HEK293 (cell line): ENCODE data around the gene NCOA6.

Source experiments
- CTCF ChIA-PET: fragments of 350-600 bp; formaldehyde crosslinking; extraction: SDS; loops from one replicate; lab custom pipeline; 2021; ENCODE audit warnings: antibody characterized with exemption; lab: Yijun Ruan, JAX
- POLR2A ChIA-PET: fragments of 300-600 bp; formaldehyde crosslinking; extraction: SDS; loops from one replicate; lab custom pipeline; 2020; ENCODE audit warnings: antibody characterized with exemption, inconsistent platforms; lab: Yijun Ruan, JAX
- H3K27ac ChIP-seq: fragments of 200-500 bp; sonication (Bioruptor generic); 2 replicates; pipeline ENCODE4 v1.5.1; 2014; ENCODE audit warnings: low read depth, low read length, control low read depth, inconsistent platforms; ENCODE audit errors: extremely low read depth
- H3K36me3 ChIP-seq, 2 experiments: fragments of 200-500 bp in 1 of 2; sonication (Bioruptor generic) in 1 of 2; 1 replicate in 1 of 2; 2 replicates in 1 of 2; pipeline ENCODE4 v1.5.1; 2014 to 2017; ENCODE audit warnings: inconsistent platforms in 2 of 2, low read length in 2 of 2; ENCODE audit not compliant: control insufficient read depth in 2 of 2, insufficient read depth in 1 of 2
- H3K4me1 ChIP-seq: fragments of 200-500 bp; sonication (Bioruptor generic); 2 replicates; pipeline ENCODE4 v1.5.1; 2014; ENCODE audit warnings: mild to moderate bottlenecking, low read length, inconsistent platforms; ENCODE audit not compliant: control insufficient read depth, insufficient read depth
- H3K4me3 ChIP-seq: 2 replicates; pipeline ENCODE4 v1.5.1; 2011; ENCODE audit warnings: low read depth, mild to moderate bottlenecking, control low read depth, low read length, moderate library complexity
- H3K9me3 ChIP-seq: fragments of 200-500 bp; sonication (Bioruptor generic); 2 replicates; pipeline ENCODE4 v1.5.1; 2014; ENCODE audit warnings: low read depth, low read length, inconsistent platforms; ENCODE audit not compliant: control insufficient read depth, insufficient read depth
- GLI2 ChIP-seq: fragments of 450-650 bp; formaldehyde crosslinking; IDR thresholded peaks from 2 replicates; pipeline ENCODE4; 2017; ENCODE audit warnings: missing biosample characterization, missing genetic modification characterization, low read depth, borderline replicate concordance
- KLF7 ChIP-seq: fragments of 450-650 bp; formaldehyde crosslinking; IDR thresholded peaks from 2 replicates; pipeline ENCODE4 v1.5.1; 2016; ENCODE audit warnings: missing biosample characterization, missing genetic modification characterization, borderline replicate concordance
- PRDM1 ChIP-seq: fragments of 450-650 bp; formaldehyde crosslinking; IDR thresholded peaks from 2 replicates; pipeline ENCODE4; 2016; ENCODE audit warnings: missing biosample characterization, missing genetic modification characterization
- SP2 ChIP-seq: fragments of 450-650 bp; formaldehyde crosslinking; IDR thresholded peaks from 2 replicates; pipeline ENCODE4 v1.5.1; 2016; ENCODE audit warnings: missing biosample characterization, missing genetic modification characterization
- SP7 ChIP-seq: fragments of 450-650 bp; formaldehyde crosslinking; IDR thresholded peaks from 2 replicates; pipeline ENCODE4 v1.5.1; 2016; ENCODE audit warnings: missing biosample characterization, missing genetic modification characterization
- YY1 ChIP-seq: fragments of 450-650 bp; formaldehyde crosslinking; IDR thresholded peaks from 2 replicates; pipeline ENCODE4 v1.5.1; 2018; ENCODE audit warnings: missing biosample characterization, missing genetic modification characterization
- ZBTB17 ChIP-seq: fragments of 450-650 bp; formaldehyde crosslinking; IDR thresholded peaks from 2 replicates; pipeline ENCODE4 v1.5.1; 2016; ENCODE audit warnings: missing biosample characterization, missing genetic modification characterization
- ZBTB21 ChIP-seq: fragments of 450-650 bp; formaldehyde crosslinking; IDR thresholded peaks from 2 replicates; pipeline ENCODE4 v1.5.1; 2017; ENCODE audit warnings: missing biosample characterization, missing genetic modification characterization
- ZNF133 ChIP-seq: fragments of 450-650 bp; formaldehyde crosslinking; IDR thresholded peaks from 2 replicates; pipeline ENCODE4 v1.5.1; 2016; ENCODE audit warnings: missing biosample characterization, missing genetic modification characterization
- ZNF138 ChIP-seq: fragments of 450-650 bp; formaldehyde crosslinking; IDR thresholded peaks from 2 replicates; pipeline ENCODE4 v1.5.1; 2016; ENCODE audit warnings: missing biosample characterization, missing genetic modification characterization, borderline replicate concordance
- ZNF169 ChIP-seq: fragments of 450-650 bp; formaldehyde crosslinking; IDR thresholded peaks from 2 replicates; pipeline ENCODE4 v1.5.1; 2016; ENCODE audit warnings: missing biosample characterization, missing genetic modification characterization
- ZNF175 ChIP-seq: fragments of 450-650 bp; formaldehyde crosslinking; IDR thresholded peaks from 2 replicates; pipeline ENCODE4 v1.5.1; 2016; ENCODE audit warnings: missing biosample characterization, missing genetic modification characterization
- ZNF19 ChIP-seq: fragments of 450-650 bp; formaldehyde crosslinking; IDR thresholded peaks from 2 replicates; pipeline ENCODE4; 2016; ENCODE audit warnings: missing biosample characterization, missing genetic modification characterization, low read depth
- ZNF2 ChIP-seq: fragments of 450-650 bp; formaldehyde crosslinking; IDR thresholded peaks from 2 replicates; pipeline ENCODE4 v1.5.1; 2016; ENCODE audit warnings: missing biosample characterization, missing genetic modification characterization
- ZNF23 ChIP-seq: fragments of 450-650 bp; formaldehyde crosslinking; IDR thresholded peaks from 2 replicates; pipeline ENCODE4 v1.5.1; 2016; ENCODE audit warnings: missing biosample characterization, missing genetic modification characterization, borderline replicate concordance
- ZNF274 ChIP-seq, 2 experiments: fragments of 200-500 bp in 1 of 2; fragments of 450-650 bp in 1 of 2; sonication (Bioruptor generic) in 1 of 2; formaldehyde crosslinking in 1 of 2; IDR thresholded peaks; 2 replicates each; pipeline versions ENCODE4 v1.5.1 to v1.6.1; 2014 to 2016; ENCODE audit warnings: borderline replicate concordance in 1 of 2, inconsistent platforms in 1 of 2, low read length in 1 of 2, missing biosample characterization in 1 of 2, missing genetic modification characterization in 1 of 2
- ZNF354C ChIP-seq: fragments of 450-650 bp; formaldehyde crosslinking; IDR thresholded peaks from 2 replicates; pipeline ENCODE4 v1.5.1; 2016; ENCODE audit warnings: missing biosample characterization, missing genetic modification characterization, low read depth, borderline replicate concordance
- ZNF549 ChIP-seq: fragments of 450-650 bp; IDR thresholded peaks from 2 replicates; pipeline ENCODE4 v1.5.1; 2018; ENCODE audit warnings: missing biosample characterization, missing genetic modification characterization, mild to moderate bottlenecking, inconsistent platforms, moderate library complexity
- ZNF571 ChIP-seq: fragments of 450-650 bp; formaldehyde crosslinking; IDR thresholded peaks from 2 replicates; pipeline ENCODE4 v1.5.0; 2017; ENCODE audit warnings: missing biosample characterization, missing genetic modification characterization
- ZNF623 ChIP-seq: fragments of 450-650 bp; formaldehyde crosslinking; IDR thresholded peaks from 2 replicates; pipeline ENCODE4 v1.5.1; 2016; ENCODE audit warnings: missing biosample characterization, missing genetic modification characterization
- ZNF677 ChIP-seq: fragments of 450-650 bp; IDR thresholded peaks from 2 replicates; pipeline ENCODE4 v1.5.0; 2018; ENCODE audit warnings: missing biosample characterization, mild to moderate bottlenecking, missing genetic modification characterization, moderate library complexity
- ZNF707 ChIP-seq: fragments of 450-650 bp; formaldehyde crosslinking; IDR thresholded peaks from 2 replicates; pipeline ENCODE4 v1.5.1; 2016; ENCODE audit warnings: missing biosample characterization, missing genetic modification characterization
- TF ChIP-seq, protein P1 (sequence below): fragments of 450-650 bp; formaldehyde crosslinking; IDR thresholded peaks from 2 replicates; pipeline ENCODE4 v1.5.1; 2016; ENCODE audit warnings: missing biosample characterization, missing genetic modification characterization
- TF ChIP-seq, protein P2 (sequence below): fragments of 450-650 bp; formaldehyde crosslinking; IDR thresholded peaks from 2 replicates; pipeline ENCODE4 v1.5.1; 2016; ENCODE audit warnings: missing biosample characterization, missing genetic modification characterization
- TF ChIP-seq, protein P3 (sequence below): fragments of 450-650 bp; formaldehyde crosslinking; IDR thresholded peaks from 2 replicates; pipeline ENCODE4 v1.5.1; 2017; ENCODE audit warnings: missing biosample characterization, missing genetic modification characterization
- TF ChIP-seq, protein P4 (sequence below): fragments of 450-650 bp; formaldehyde crosslinking; IDR thresholded peaks from 2 replicates; pipeline ENCODE4 v1.5.1; 2016; ENCODE audit warnings: missing biosample characterization, missing genetic modification characterization
- TF ChIP-seq, protein P5 (sequence below): fragments of 450-650 bp; formaldehyde crosslinking; IDR thresholded peaks from 2 replicates; pipeline ENCODE4 v1.5.1; 2016; ENCODE audit warnings: missing biosample characterization, missing genetic modification characterization
- TF ChIP-seq, protein P6 (sequence below): fragments of 450-650 bp; formaldehyde crosslinking; IDR thresholded peaks from 2 replicates; pipeline ENCODE4 v1.5.1; 2016; ENCODE audit warnings: missing biosample characterization, missing genetic modification characterization

Gene NCOA6

DNA sequence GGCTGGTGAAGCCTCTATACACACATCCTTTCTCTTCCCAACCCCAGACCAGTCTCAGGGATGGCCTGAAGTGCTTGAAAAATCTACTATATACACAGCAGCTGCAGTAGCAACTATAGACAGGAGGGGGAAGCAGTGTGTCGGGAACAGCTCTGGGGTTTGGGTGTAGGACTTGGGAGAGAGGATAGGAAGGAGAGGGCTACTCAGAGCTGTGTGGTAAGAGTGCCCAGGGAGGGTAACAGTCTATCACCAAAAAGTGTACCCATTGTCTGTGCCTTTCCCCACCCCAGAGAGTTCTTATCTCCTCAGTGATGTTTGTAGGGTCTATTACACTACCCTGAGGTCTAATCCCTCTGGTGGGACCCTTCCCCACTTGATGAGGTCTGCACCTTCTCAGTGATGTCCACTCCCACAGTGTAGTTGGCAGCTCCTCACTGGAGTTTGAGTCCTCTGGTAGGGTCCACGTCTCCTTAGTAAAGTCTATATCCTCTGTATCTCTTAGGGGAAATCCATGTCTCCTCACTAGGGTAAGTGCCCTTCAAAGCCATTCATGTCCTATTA is 48.7 kb upstream of the NCOA6 start:
- Histone ChIP-seq H3K4me3 (no peak overlapping the region), H3K27ac (no peak overlapping the region), H3K36me3 (peaks cover 0 to 8% of the 10 kb centered on the region in 2 experiments; a peak in 1 of 3 replicates), H3K9me3 (no peaks in the 10 kb centered on the region), H3K4me1 (peaks cover 3% of the 10 kb centered on the region; the same call in 1 of the 2 replicates)
- ChIA-PET POLR2A (interaction anchor here (1.1 to 1.3 kb wide), 2 partner anchors 81 to 220 kb away, joined by 3 to 8 read pairs; partner anchors contain the start of genes GSS and MYH7B), CTCF (interaction anchor here (0.5 to 4.4 kb wide), 31 partner anchors 10 to 435 kb away, joined by 3 to 40 read pairs (median 4); partner anchors contain the start of genes GSS and MYH7B)
- no peak for TF ChIP-seq PRDM1 (tag by site-specific recombination)
- no peak for TF ChIP-seq ZNF133 (tag by site-specific recombination)
- TF ChIP-seq KLF7 (tag by site-specific recombination), result no peak
- TF ChIP-seq ZNF175 (tag by site-specific recombination), result no peak
- TF ChIP-seq YY1, result no peak
- TF ChIP-seq GLI2 (tag by site-specific recombination), result no peak
- no peak for TF ChIP-seq ZNF23 (tag by site-specific recombination)
- no peak for TF ChIP-seq ZNF677 (tag by site-specific recombination)
- no peak for TF ChIP-seq ZNF707 (tag by site-specific recombination)
- TF ChIP-seq ZBTB21 (tag by site-specific recombination), result no peak
- TF ChIP-seq, protein P1, sequence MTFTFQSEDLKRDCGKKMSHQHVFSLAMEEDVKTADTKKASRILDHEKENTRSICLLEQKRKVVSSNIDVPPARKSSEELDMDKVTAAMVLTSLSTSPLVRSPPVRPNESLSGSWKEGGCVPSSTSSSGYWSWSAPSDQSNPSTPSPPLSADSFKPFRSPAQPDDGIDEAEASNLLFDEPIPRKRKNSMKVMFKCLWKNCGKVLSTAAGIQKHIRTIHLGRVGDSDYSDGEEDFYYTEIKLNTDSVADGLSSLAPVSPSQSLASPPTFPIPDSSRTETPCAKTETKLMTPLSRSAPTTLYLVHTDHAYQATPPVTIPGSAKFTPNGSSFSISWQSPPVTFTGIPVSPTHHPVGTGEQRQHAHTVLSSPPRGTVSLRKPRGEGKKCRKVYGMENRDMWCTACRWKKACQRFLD (tag by site-specific recombination), result no peak
- TF ChIP-seq, protein P2, sequence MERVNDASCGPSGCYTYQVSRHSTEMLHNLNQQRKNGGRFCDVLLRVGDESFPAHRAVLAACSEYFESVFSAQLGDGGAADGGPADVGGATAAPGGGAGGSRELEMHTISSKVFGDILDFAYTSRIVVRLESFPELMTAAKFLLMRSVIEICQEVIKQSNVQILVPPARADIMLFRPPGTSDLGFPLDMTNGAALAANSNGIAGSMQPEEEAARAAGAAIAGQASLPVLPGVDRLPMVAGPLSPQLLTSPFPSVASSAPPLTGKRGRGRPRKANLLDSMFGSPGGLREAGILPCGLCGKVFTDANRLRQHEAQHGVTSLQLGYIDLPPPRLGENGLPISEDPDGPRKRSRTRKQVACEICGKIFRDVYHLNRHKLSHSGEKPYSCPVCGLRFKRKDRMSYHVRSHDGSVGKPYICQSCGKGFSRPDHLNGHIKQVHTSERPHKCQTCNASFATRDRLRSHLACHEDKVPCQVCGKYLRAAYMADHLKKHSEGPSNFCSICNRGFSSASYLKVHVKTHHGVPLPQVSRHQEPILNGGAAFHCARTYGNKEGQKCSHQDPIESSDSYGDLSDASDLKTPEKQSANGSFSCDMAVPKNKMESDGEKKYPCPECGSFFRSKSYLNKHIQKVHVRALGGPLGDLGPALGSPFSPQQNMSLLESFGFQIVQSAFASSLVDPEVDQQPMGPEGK (tag by site-specific recombination), result no peak
- TF ChIP-seq ZNF169 (tag by site-specific recombination), result no peak
- TF ChIP-seq, protein P3, sequence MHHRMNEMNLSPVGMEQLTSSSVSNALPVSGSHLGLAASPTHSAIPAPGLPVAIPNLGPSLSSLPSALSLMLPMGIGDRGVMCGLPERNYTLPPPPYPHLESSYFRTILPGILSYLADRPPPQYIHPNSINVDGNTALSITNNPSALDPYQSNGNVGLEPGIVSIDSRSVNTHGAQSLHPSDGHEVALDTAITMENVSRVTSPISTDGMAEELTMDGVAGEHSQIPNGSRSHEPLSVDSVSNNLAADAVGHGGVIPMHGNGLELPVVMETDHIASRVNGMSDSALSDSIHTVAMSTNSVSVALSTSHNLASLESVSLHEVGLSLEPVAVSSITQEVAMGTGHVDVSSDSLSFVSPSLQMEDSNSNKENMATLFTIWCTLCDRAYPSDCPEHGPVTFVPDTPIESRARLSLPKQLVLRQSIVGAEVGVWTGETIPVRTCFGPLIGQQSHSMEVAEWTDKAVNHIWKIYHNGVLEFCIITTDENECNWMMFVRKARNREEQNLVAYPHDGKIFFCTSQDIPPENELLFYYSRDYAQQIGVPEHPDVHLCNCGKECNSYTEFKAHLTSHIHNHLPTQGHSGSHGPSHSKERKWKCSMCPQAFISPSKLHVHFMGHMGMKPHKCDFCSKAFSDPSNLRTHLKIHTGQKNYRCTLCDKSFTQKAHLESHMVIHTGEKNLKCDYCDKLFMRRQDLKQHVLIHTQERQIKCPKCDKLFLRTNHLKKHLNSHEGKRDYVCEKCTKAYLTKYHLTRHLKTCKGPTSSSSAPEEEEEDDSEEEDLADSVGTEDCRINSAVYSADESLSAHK, result no peak
- TF ChIP-seq ZNF354C (tag by site-specific recombination), result no peak
- TF ChIP-seq ZNF274 (IDR thresholded peaks at IDR 0.05; ENCODE audit: low read length), result no peak
- TF ChIP-seq ZNF274 (tag by site-specific recombination; IDR thresholded peaks at IDR 0.05; ENCODE audit: borderline replicate concordance), result no peak
- peak; percentile 75; the same call in 1 of the 2 replicates for TF ChIP-seq ZNF2
- TF ChIP-seq, protein P4, sequence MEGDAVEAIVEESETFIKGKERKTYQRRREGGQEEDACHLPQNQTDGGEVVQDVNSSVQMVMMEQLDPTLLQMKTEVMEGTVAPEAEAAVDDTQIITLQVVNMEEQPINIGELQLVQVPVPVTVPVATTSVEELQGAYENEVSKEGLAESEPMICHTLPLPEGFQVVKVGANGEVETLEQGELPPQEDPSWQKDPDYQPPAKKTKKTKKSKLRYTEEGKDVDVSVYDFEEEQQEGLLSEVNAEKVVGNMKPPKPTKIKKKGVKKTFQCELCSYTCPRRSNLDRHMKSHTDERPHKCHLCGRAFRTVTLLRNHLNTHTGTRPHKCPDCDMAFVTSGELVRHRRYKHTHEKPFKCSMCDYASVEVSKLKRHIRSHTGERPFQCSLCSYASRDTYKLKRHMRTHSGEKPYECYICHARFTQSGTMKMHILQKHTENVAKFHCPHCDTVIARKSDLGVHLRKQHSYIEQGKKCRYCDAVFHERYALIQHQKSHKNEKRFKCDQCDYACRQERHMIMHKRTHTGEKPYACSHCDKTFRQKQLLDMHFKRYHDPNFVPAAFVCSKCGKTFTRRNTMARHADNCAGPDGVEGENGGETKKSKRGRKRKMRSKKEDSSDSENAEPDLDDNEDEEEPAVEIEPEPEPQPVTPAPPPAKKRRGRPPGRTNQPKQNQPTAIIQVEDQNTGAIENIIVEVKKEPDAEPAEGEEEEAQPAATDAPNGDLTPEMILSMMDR (tag by site-specific recombination), result peak; percentile 77
- TF ChIP-seq ZNF623 (tag by site-specific recombination), result no peak
- TF ChIP-seq ZNF571 (tag by site-specific recombination), result no peak
- TF ChIP-seq, protein P5, sequence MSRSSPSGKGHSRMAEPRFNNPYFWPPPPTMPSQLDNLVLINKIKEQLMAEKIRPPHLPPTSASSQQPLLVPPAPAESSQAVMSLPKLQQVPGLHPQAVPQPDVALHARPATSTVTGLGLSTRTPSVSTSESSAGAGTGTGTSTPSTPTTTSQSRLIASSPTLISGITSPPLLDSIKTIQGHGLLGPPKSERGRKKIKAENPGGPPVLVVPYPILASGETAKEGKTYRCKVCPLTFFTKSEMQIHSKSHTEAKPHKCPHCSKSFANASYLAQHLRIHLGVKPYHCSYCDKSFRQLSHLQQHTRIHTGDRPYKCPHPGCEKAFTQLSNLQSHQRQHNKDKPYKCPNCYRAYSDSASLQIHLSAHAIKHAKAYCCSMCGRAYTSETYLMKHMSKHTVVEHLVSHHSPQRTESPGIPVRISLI, result no peak
- no peak for TF ChIP-seq ZNF19 (tag by site-specific recombination)
- TF ChIP-seq, protein P6, sequence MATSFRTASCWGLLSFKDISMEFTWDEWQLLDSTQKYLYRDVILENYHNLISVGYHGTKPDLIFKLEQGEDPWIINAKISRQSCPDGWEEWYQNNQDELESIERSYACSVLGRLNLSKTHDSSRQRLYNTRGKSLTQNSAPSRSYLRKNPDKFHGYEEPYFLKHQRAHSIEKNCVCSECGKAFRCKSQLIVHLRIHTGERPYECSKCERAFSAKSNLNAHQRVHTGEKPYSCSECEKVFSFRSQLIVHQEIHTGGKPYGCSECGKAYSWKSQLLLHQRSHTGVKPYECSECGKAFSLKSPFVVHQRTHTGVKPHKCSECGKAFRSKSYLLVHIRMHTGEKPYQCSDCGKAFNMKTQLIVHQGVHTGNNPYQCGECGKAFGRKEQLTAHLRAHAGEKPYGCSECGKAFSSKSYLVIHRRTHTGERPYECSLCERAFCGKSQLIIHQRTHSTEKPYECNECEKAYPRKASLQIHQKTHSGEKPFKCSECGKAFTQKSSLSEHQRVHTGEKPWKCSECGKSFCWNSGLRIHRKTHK (tag by site-specific recombination), result no peak
- 0 out of 2 replicates have a peak, but pooled peaks have one; percentile 9 for TF ChIP-seq SP7
- TF ChIP-seq ZNF138, result no peak
- peak; percentile 42; the same call in 1 of the 2 replicates for TF ChIP-seq ZBTB17 (tag by site-specific recombination)
- TF ChIP-seq ZNF549, result no peak
- TF ChIP-seq SP2 (tag by site-specific recombination), result no peak
